GM21423 (cell line): ENCODE data around the gene LRP1B.
"Not testable (repeated sequence)": the region's sequence is repeated elsewhere in the genome, so short reads cannot be mapped to it uniquely, and the experiment has no call there.

Source experiments
- ATAC-seq: cut with Tn5 transposase; IDR thresholded peaks from one replicate; pipeline ENCODE4 v1.9.1; 2021; ENCODE audit warnings: mild to moderate bottlenecking, moderate library complexity; ENCODE audit not compliant: unreplicated experiment

The LRP1B gene

GRCh38 chr2:140998017-140998416, 1132.8 kb downstream of the LRP1B start:
- no peak for ATAC-seq

- ATAC-seq: no peak
Measured at GRCh38 chr2:140994856-140995255, 1136.0 kb downstream of the LRP1B start.

GRCh38 chr2:140990416-140990815, 1140.4 kb downstream of the LRP1B start:
- no peak for ATAC-seq

- no peak for ATAC-seq
Measured at GRCh38 chr2:140988597-140988996, 1142.2 kb downstream of the LRP1B start.

- no peak for ATAC-seq
Measured at GRCh38 chr2:140986456-140986855, 1144.4 kb downstream of the LRP1B start.

GRCh38 chr2:140975237-140975636, 1155.6 kb downstream of the LRP1B start:
- ATAC-seq: no peak

- no peak for ATAC-seq
Measured at GRCh38 chr2:140972724-140973123, 1158.1 kb downstream of the LRP1B start.

- ATAC-seq: not testable (repeated sequence)
Measured at GRCh38 chr2:140964324-140964723, 1166.5 kb downstream of the LRP1B start.

GRCh38 chr2:140949932-140950331, 1180.9 kb downstream of the LRP1B start:
- ATAC-seq: no peak

- no peak for ATAC-seq
Measured at GRCh38 chr2:140947236-140947635, 1183.6 kb downstream of the LRP1B start.

- no peak for ATAC-seq
Measured at GRCh38 chr2:140943867-140944266, 1186.9 kb downstream of the LRP1B start.

- no peak for ATAC-seq
Measured at GRCh38 chr2:140942284-140942683, 1188.5 kb downstream of the LRP1B start.

GRCh38 chr2:140929849-140930248, 1201.0 kb downstream of the LRP1B start:
- ATAC-seq: no peak

- no peak for ATAC-seq
Measured at GRCh38 chr2:140918426-140918825, 1212.4 kb downstream of the LRP1B start.

- ATAC-seq: no peak
Measured at GRCh38 chr2:140916410-140916809, 1214.4 kb downstream of the LRP1B start.

GRCh38 chr2:140910683-140911082, 1220.1 kb downstream of the LRP1B start:
- no peak for ATAC-seq

GRCh38 chr2:140905083-140905781, 1225.6 kb downstream of the LRP1B start:
- ATAC-seq: no peak

- no peak for ATAC-seq
Measured at GRCh38 chr2:140895378-140895777, 1235.4 kb downstream of the LRP1B start.

GRCh38 chr2:140893685-140894084, 1237.1 kb downstream of the LRP1B start:
- ATAC-seq: no peak

GRCh38 chr2:140892911-140893637, 1237.7 kb downstream of the LRP1B start:
- no peak for ATAC-seq

GRCh38 chr2:140892436-140892835, 1238.4 kb downstream of the LRP1B start:
- no peak for ATAC-seq

- no peak for ATAC-seq
Measured at GRCh38 chr2:140891614-140892212, 1239.1 kb downstream of the LRP1B start.
